GM21360 (cell line): ENCODE measurements around the gene NOP58.
A peak's percentile ranks its signal among the peaks of the same experiment; 100 is the strongest.
"Not testable (repeated sequence)": the region's sequence is repeated elsewhere in the genome, so short reads cannot be mapped to it uniquely, and the experiment has no call there.

Source experiments
- ATAC-seq: cut with Tn5 transposase; IDR thresholded peaks from one replicate; pipeline ENCODE4 v1.9.1; 2021; ENCODE audit warnings: mild to moderate bottlenecking, moderate library complexity; ENCODE audit not compliant: unreplicated experiment

Gene NOP58, protein sequence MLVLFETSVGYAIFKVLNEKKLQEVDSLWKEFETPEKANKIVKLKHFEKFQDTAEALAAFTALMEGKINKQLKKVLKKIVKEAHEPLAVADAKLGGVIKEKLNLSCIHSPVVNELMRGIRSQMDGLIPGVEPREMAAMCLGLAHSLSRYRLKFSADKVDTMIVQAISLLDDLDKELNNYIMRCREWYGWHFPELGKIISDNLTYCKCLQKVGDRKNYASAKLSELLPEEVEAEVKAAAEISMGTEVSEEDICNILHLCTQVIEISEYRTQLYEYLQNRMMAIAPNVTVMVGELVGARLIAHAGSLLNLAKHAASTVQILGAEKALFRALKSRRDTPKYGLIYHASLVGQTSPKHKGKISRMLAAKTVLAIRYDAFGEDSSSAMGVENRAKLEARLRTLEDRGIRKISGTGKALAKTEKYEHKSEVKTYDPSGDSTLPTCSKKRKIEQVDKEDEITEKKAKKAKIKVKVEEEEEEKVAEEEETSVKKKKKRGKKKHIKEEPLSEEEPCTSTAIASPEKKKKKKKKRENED

DNA sequence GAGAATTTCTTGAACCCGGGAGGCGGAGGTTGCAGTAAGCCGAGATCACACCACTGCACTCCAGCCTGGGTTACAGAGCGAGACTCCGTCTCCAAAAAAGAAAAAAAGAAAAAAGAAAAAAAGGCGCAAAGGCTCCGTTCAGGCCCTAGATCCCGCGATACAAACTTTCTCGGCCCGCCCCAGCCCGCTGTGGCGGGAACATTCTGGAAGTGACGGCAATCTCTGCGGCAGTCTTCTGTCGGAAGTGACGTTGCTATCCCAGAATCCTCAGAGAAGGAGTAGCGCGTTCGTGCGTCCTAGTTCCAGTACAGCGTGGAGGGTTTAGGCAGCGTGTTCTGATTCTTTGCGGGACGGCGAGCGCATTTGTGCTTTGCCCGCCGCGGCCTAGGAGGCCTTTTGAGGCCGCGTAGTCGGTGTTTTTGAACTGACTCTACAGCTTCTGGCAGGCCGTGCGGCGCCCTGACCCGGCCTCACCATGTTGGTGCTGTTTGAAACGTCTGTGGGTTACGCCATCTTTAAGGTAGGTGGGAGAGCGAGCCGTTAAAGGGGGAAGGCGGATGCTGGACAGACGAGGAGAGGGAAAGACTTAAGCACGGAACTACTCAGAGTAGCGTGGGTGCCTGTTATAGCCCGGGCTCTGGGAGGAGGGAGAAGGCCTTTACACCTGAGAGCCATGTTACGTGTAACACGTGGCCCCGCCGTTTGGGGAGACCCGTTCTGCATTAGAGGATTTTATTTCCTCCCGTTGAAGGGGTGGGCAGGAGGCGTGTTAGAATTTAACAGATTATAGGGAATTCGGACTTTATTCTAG lies at the start of gene NOP58:
NOP58 (plus strand) TSS at position 297 of the 811 bp plus-strand sequence; CDS start at position 476, 179 bp downstream.
- ATAC-seq = peak; percentile 80

DNA sequence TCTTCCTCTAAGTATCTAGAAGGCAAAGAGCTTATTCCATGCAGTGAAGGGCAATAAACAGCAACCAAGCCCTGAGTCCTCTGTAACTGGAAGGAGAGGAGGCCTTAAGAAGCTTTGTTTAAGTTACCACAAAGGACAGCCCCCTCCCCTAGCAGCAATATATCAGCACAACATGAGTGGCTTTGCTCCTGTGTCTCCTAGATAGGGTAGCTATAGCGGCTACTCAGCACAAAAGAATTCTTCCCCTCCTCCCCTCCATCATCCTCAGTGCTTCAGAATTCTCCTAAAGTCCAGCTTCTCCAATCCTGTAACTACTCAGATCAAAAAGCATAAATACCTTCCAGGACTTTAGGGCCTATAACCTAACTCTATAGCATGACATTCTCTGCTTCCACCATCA lies 43.7 kb upstream of the NOP58 start:
- no peak for ATAC-seq

DNA sequence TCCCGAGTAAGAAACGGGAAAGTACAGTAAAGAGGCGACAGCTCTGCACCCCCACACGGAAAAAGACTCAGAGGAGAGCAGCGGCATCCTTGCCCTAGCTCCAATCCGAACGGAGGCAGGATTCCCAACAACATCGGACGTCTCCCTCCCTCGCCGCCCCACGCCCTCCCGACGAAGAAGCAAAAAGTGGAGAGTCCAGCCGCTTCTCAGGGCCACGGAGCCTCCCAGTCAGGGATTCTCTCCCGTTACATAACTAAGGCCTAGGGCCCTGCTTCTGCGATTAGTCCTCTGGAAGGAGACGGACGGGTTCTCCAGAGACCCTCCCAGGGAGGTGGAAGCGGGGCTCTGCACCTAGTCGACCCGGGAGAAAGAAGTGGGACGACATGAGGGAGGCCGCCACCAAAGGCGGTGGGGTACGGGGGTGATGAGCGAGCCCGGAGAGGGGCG lies 27.8 kb upstream of the NOP58 start:
- peak; percentile 38 for ATAC-seq

DNA sequence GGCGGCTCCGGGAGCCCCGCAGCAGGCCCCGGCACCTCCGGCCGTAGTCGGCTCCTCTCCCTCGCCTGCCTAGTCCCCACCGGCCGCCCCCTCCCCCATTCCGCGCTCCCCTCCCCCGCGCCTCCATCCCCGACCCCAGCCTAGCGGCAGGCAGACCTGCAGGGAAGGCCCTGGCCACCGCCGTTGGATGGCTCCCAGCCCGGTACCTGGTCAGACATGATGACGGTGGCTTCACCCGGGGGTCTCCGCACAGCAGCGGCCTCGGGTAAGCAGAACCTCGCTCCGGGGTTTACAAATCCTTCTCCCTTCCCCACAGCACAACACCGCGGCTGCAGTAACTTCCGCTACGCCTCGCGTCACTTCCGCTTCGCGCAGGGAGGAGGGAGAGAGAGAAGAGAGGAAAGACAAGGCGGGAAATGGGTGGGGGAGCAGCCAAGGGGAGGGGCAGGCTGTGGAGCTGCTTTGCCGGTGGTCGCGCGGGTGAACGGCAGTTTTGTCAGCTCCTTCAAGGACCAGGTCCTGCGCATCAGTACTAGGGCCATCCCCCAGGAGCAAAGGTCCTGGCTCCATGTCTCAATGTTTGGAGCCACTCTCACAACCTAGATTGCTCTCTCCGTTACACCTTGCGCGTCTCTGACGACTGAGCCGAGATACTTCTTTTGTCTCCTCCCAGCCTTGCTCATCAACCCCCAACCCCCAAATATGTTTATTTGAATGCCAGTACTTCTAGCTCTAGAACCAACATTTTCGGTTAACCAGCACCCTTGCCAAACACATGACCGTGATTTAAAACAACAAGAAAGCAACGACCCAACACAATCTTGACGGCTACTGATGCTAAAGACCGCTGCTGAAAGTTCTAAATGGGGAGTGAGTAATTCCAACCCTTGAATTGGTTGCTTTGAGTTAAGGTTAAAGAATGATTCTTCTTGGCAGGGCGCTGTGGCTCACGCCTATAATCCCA lies 27.0 kb upstream of the NOP58 start, which contains the start of gene SUMO1:
SUMO1 (minus strand) TSS at position 364 of the 964 bp plus-strand sequence; CDS start at position 218, 146 bp downstream.
- peak; percentile 94 for ATAC-seq

DNA sequence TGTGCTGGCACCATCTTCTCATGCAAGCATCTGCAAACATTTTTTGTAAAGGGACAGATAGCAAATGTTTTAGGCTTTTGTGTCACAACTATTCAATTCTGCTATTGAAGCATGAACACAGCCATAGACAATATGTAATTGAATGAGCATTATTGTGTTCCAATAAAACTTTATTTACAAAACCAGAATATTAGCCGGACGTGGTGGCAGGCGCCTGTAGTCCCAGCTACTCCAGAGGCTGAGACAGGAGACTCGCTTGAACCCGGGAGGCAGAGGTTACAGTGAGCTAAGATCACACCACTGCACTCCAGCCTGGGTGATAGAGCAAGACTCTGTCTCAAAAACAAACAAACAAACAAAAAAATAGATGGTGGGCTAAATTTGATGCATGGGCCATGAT lies 17.9 kb upstream of the NOP58 start:
- ATAC-seq = not testable (repeated sequence)

DNA sequence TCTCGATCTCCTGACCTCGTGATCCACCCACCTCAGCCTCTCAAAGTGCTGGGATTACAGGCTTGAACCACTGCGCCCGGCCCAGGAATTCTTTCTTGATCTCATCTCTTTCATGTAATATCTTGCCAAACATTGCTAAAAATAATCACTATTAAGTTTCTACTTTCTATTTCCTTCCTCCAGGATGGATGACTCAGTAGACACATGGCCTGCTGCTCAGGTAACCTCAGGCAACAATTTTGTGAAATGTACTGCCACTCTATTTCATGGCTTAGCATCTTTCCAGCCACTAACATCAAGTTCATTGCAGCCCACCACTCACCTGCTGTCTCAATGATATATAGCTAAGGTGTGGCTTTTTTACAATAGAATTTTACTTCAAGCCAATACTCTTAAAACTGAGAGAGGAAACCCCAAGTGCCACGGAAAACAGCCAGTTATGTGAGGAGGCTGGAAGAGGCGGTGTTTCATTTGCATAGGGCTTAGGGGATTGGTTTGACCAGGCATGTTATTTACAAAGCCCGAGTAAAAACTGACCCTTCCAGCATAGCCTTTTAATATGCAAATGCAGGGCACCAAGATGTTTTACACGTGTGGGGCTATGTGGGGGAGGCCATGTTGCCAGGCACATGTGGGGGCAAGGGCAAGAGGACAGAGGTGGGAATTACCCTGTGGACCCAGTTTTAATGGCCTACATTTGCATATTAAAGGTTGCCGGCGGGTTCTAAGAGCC lies 15.9 kb upstream of the NOP58 start:
- ATAC-seq = no peak

DNA sequence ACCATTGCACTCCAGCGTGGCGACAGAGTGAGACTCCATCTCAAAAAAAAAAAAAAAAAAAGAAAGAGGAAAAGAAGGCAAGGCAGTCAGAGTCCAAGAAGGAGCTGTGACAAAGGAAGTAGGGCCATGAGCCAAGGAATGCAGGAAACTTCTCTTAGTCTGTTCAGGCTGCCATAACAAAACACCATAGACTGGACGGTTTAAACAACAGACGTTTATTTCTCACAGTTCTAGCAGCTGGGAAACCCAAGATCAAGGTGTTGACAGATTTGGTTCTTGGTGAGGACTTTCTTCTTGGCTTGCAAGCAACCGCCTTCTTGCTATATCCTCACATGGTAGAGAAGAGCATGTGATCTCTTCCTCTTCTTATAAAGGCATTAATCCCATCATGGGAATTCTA lies 14.1 kb upstream of the NOP58 start:
- ATAC-seq = no peak

DNA sequence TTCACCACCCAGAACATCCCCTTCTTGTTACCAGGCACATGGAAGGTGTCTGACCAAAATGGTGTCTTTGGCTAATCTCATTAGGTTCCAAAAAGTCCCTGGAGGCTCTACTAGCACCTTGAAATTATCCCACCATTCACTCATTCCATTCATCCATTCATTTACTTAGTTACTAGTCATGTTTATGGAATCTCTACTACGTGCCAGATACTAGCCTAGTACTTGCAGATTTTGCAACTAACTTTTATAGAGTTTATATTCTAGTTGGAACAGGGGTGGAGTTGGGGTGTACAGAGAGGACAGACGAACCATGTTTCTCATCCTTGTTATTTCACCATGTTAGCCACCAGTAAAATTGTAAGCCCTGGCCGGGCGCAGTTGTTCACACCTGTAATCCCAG lies 4.0 kb upstream of the NOP58 start:
- ATAC-seq = no peak

DNA sequence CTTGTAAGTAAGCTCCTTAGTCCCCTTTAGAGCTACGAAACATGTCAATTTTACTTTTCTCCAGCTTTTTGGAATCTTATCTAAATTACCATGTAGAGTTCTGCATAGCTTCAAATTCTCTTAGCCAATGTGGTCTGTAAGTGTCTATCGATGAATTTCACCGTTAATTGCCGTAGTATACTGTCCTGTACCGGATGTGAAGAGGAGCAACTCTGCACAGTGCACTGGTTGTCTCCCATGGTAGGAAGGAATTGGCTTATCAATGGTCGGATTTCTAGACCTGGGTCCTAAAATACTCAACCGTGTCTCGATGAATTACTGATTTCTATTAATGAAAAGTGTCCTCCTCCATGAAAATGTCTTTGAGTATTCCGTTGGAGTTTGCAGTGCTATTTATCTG lies 1.9 kb downstream of the NOP58 start:
- ATAC-seq = no peak

DNA sequence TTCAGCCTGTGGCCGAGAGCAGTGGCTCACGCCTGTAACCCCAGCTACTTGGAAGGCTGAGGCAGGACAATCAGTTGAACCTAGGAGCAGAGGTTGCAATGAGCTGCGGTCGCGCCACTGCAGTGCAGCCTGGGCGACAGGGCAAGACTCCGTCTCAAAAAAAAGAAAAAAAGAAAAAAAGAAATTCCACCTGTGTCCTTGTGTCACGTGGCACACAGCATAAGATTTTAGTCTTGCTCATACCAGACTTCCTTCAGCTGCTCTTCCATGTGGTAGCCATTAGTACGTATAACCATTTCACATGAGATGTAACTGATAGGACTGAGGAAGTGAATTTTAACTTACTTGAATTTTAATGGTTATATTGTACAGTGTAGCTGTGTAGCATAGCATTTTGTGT lies 4.0 kb downstream of the NOP58 start:
- no peak for ATAC-seq

DNA sequence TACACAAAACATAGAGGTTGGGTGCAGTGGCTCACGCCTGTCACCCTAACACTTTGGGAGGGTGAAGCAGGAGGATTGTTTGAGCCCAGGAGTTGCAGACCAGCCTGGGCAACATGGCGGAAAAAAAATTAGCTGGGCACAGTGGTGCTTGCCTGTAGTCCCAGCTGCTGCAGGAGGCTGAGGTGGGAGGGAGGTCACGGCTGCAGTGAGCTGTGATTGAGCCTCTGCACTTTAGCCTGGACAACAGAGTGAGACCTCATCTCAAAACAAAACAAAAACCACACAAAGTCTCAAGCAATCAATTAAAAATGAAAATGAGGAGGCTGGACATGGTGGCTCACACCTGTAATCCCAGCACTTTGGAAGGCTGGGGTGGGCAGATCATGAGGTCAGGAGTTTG lies 4.9 kb downstream of the NOP58 start:
- ATAC-seq = no peak

DNA sequence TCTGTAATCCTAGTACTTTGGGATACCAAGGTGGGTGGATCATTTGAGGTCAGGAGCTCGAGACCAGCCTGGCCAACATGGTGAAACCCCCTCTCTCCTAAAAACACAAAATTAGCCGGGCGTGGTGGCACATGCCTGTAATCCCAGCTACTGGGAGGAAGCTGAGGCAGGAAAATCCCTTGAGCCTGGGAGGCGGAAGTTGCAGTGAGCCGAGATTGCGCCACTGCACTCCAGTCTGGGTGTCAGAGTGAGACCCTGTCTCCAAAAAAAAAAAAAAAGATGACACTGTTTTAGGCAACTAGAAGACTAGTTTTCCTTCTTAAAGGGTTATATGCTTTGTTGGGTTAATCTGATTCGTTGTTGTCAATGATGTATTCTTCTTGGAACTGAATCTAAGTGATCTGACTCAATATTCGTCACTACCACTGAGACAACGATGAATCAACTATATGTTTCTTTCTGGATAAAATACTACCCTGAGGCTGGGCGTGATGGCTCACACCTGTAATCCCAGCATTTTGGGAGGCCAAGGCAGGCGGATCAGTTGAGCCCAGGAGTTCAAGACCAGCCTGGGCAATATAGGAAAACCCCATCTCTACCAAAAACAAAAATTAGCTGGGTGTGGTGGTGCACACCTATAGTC lies 10.6 kb downstream of the NOP58 start:
- not testable (repeated sequence) for ATAC-seq

DNA sequence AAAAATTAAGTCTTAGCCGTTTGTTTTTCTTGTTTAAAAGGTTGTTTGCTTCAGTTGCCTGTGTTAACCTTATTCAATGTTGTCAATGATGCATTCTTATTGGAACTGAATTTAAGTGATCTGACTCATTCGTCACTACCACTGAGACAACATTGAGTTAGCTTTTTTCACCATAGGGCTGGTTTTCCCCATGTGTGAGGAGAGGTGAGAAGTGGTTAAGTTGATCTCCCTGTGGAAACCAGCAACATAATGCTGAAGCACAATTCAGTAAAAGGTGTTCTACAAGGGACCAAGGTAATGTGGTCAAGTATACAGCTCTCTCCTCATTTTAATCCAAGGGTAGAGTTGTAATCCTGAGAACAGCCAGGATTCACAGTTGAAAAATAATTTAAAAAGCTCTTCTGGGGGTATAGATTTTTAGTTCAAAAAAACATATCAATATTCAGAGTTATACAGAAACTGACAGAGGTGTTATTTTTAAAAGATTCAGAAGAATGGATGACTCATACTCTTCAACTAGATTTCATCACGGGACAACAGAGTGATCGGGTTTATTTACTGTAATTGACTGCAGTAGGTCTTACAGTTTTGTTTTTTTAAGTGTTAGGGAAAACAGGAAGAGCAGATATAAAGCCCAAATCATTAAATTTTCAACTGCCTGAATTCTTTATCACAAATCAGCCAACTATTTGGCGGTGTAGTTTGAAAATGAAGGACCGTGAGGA lies 12.6 kb downstream of the NOP58 start:
- no peak for ATAC-seq

DNA sequence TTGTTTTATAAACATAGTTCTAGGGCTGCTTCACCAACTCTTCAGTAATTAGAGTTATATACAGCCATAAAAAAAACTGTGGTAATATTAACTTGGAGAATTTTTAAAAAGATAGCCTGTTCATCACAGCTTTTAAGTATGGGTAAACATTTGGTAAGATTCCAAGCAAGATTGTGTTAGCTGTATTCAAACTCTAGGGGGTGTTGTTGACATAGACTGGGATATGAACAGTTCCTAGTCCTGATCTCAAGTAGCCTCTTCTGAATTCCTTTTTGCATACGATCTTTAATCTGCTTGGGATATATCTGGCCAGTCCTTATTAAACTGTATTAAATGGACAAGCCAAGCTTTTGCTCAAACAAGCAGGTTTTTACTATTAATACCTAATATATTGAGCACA lies 13.4 kb downstream of the NOP58 start:
- ATAC-seq = no peak

DNA sequence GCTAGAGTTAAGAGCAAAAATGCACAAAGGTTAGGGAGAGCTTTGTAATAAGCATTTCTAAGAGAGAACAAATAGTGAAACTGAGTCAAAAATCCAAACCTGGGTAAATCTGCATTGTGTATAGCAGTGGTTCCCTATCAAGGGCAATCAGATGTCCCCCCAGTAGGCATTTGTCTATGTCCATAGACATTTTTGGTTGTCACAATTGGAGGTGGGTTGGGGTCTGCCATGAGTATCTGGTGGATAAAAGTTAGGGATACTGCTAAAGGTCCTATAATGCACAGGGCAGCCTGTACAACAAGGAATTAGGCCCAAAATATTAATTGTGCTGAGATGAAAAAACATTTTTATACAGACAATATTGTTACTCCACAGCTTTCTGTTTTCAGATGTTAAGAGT lies 21.0 kb downstream of the NOP58 start:
- ATAC-seq = no peak

DNA sequence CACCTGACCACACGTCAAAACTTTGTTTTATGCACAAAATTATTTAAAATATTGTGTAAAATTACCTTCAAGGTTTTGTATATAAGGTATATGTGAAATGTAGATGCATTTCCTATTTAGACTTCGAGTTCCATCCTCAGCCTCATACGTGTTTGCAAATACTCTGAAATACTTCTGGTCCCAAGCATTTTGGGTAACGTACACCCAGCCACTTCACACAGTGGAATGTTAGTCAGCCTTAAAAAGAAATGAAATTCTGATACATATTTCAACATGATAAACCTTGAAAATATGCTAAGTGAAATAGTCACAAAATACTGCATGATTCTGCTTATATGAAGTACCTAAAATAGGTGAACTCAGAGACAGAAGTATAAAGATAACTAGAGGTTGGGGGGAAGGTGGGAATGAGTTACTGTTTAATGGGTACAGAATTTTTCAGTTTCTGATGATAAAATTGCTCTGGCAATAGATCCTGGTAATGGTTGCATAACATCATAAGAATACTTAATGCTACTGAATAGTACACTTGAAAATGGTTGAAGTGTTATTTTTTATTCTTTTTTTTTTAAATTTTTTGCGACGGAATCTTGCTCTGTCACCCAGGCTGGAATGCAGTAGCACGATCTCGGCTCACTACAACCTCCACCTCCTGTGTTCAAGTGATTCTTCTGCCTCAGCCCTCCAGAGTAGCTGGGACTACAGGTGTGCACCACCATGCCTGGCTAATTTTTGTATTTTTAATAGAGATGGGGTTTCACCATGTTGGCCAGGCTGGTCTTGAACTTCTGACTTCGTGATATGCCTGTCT lies 24.0 kb downstream of the NOP58 start:
- ATAC-seq = no peak

DNA sequence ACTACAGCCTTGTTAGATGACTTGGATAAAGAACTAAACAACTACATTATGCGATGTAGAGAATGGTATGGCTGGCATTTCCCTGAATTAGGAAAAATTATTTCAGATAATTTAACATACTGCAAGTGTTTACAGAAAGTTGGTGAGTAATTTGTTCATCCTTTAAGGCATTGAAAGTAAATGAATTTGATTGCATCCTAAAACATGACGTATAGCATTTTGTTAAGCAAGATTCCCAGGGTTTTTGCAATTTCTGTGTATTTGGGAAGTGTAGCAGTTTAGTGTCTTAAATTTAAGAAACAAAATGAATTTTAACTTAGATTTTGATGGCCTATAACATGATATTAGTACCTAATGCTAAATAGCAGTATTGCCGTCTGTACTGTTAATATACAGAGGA lies 24.8 kb downstream of the NOP58 start:
- ATAC-seq = no peak

DNA sequence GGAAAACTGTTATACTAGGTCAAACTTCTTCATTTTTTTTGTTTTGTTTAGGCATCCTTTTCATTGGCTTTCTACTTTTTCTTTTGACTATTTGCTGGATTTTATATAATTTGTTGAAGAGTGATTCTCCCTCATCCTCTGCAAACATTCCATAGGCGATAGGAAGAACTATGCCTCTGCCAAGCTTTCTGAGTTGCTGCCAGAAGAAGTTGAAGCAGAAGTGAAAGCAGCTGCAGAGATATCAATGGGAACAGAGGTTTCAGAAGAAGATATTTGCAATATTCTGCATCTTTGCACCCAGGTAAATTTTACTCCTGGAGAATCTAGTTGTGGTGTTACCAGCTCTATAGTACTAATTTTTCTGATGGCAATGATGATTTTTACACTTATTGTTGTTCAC lies 25.4 kb downstream of the NOP58 start:
- no peak for ATAC-seq
